Coronary artery (tissue), 2 donors: ENCODE measurements around the gene PRKCZ.

Experiments used
- DNase-seq: peaks from one replicate; pipeline ENCODE4 v3.0.0-alpha.2; 2017; ENCODE audit warnings: low spot score
- H3K27ac ChIP-seq, 2 donors: fragments of 200-600 bp; sonication (generic); one replicate each; pipeline ENCODE4 v1.5.1; 2016 to 2019
- H3K4me3 ChIP-seq: fragments of 200-600 bp; sonication (generic); 2 replicates; pipeline ENCODE4 v1.5.1; 2016; ENCODE audit warnings: mild to moderate bottlenecking, moderate library complexity
- CTCF ChIP-seq: fragments of 200-600 bp; sonication (generic); IDR thresholded peaks from one replicate; pipeline ENCODE4 v1.5.1; 2019; ENCODE audit warnings: antibody characterized with exemption

PRKCZ gene

DNA sequence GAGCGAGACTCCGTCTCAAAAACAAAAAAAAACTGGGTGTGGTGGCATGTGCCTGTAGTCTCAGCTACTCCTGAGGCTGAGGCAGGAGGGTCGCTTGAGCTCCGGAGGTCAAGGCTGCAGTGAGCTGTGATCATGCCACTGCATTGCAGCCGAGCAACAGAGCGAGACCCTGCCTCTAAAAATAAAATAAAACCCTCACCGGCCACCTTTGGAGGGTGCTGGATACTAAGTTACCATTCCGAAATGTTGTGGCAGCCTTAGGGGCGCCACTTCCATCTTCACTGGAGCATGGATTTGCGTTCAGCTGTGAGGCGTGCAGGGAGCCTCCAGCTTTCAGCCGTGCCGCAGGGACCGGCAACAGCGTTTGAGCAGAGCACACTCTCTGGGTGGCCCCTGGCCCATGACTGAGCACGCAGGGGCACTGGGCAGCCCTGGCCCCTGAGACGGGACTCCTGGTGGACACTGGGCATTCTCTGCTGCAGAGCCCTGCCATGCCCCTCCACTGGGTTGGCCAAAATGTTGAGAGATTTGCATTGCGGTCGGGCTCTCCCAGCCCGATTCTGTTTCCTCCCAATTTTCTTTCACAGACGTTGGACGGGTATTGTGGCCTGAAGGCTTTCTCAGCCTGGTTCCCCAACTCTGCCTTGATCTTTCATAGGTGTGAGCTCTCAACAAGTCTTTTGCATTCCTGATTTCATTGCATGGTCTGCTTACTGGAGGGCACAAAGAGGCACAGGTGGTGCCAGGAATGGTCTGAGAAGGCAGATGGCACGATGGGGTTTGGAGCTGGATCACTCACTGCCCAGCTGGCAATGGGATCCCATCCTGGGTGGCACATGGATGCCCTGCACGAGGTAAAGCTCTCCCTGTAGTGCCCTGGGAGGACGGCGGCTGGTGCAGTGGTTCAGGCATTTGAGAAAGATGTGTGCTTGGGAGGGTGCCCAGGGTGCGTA lies 40.8 kb upstream of the PRKCZ start:
- no peak for DNase-seq
- TF ChIP-seq CTCF, result no peak
- Histone ChIP-seq H3K4me3 (no peak overlapping the region), H3K27ac (no peak overlapping the region)

GRCh38 chr1:2014181-2014580 lies 36.0 kb upstream of the PRKCZ start:
- Histone ChIP-seq H3K4me3 (no peak overlapping the region), H3K27ac (no peak overlapping the region)
- no peak for DNase-seq
- no peak for TF ChIP-seq CTCF

- no peak overlapping the region for H3K4me3 ChIP-seq
- no peak overlapping the region for H3K27ac ChIP-seq
- no peak for DNase-seq
- no peak for TF ChIP-seq CTCF
These were observed 35.2 kb upstream of the PRKCZ start for GRCh38 chr1:2014741-2015735.

GRCh38 chr1:2016123-2016522 lies 34.1 kb upstream of the PRKCZ start:
- Histone ChIP-seq H3K4me3 (no peak overlapping the region), H3K27ac (no peak overlapping the region)
- no peak for TF ChIP-seq CTCF
- no peak for DNase-seq

DNA sequence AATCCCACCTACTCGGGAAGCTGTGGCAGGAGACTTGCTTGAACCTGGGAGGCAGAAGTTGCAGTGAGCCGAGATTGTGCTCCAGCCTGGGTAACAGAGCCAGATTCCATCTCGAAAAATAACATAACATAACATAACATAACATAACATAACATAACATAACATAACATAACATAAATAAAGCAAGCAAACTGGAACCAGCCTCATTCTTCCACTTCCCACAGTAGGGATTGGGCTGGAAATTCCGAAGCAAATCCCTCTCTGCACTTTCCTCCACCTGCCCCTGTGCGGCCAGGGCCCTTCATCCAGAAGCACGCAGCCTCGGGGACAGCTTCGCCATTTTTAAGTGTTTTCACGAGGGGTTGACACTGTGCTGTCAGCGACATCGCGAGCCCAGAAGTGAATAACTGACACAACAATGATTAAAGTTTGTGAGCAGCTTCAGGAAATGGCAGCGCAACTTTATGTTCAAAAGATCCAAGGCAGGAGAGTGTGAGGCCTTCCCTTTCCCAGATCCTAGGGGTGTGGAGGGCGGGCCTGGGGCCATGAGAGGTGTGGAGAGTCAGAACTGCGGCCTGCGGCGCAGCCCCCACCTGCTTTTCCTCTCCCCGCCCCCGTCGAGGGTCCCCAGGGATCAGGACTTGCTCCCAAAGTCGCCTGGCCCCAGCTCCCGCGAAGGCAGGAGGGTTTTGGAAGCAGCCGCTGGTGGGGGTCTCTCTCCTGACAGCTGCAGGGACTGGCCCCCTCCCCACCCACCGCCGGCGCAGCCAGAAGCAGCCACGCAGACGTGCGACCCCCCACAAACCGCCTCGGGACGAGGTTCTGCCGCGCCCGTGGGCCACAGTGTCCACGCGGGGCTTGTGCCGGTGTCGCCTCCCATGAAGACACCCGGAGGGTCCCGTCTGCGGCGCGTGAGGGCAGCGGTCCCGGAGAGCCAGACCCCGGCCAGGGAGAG lies 31.7 kb upstream of the PRKCZ start:
- TF ChIP-seq CTCF, result no peak
- DNase-seq, result no peak
- H3K27ac ChIP-seq, result no peak overlapping the region
- H3K4me3 ChIP-seq, result no peak overlapping the region

- no peak for TF ChIP-seq CTCF
- H3K27ac ChIP-seq, result no peak within 1 kb of the TSS
- H3K4me3 ChIP-seq, result peak within 1 kb of the TSS; percentile 59
- DNase-seq, result no peak
These were observed 31.1 kb upstream of the PRKCZ start, which contains the start of gene GABRD for GRCh38 chr1:2019172-2019543. TSS of gene GABRD (plus strand) at chr1:2019345. CDS start at chr1:2019424, 79 bp downstream.
